Non-pigmented ciliary epithelial cell (primary cell): ENCODE measurements around the gene RUNDC1.
A peak's percentile ranks its signal among the peaks of the same experiment; 100 is the strongest.

ENCODE experiments used
- DNase-seq: peaks from one replicate; pipeline ENCODE4 v3.0.0-alpha.2; 2010; ENCODE audit warnings: low read depth

RUNDC1 gene

GRCh38 chr17:43019418-43019817 lies 39.1 kb downstream of the RUNDC1 start:
- DNase-seq = no peak

GRCh38 chr17:43020030-43020621 lies 39.8 kb downstream of the RUNDC1 start:
- no peak for DNase-seq

- DNase-seq = no peak
Measured at GRCh38 chr17:43020789-43021740, 40.7 kb downstream of the RUNDC1 start.

- no peak for DNase-seq
Measured at GRCh38 chr17:43021741-43022512, 41.6 kb downstream of the RUNDC1 start, which contains the start of gene VAT1. VAT1 (minus strand) TSS chr17:43022385; CDS start chr17:43022322, 63 bp downstream.

- DNase-seq = peak; percentile 88
Measured at GRCh38 chr17:43024407-43025289, 44.3 kb downstream of the RUNDC1 start, which contains the start of gene RND2. RND2 (plus strand) TSS chr17:43025231; CDS start chr17:43025348, 117 bp downstream.

GRCh38 chr17:43025290-43025657 lies 44.9 kb downstream of the RUNDC1 start:
- no peak for DNase-seq

- no peak for DNase-seq
Measured at GRCh38 chr17:43025766-43026537, 45.6 kb downstream of the RUNDC1 start.

GRCh38 chr17:43026595-43026994 lies 46.2 kb downstream of the RUNDC1 start:
- no peak for DNase-seq

- DNase-seq = no peak
Measured at GRCh38 chr17:43027091-43028032, 47.0 kb downstream of the RUNDC1 start.

GRCh38 chr17:43028221-43028861 lies 48.0 kb downstream of the RUNDC1 start:
- DNase-seq = no peak

- DNase-seq = no peak
Measured at GRCh38 chr17:43030137-43030767, 49.9 kb downstream of the RUNDC1 start.

- no peak for DNase-seq
Measured at GRCh38 chr17:43031666-43032065, 51.3 kb downstream of the RUNDC1 start.

- DNase-seq = no peak
Measured at GRCh38 chr17:43033948-43034881, 53.9 kb downstream of the RUNDC1 start.

GRCh38 chr17:43034894-43035293 lies 54.5 kb downstream of the RUNDC1 start:
- no peak for DNase-seq

- no peak for DNase-seq
Measured at GRCh38 chr17:43039646-43040045, 59.3 kb downstream of the RUNDC1 start.

GRCh38 chr17:43040655-43041054 lies 60.3 kb downstream of the RUNDC1 start:
- no peak for DNase-seq

- no peak for DNase-seq
Measured at GRCh38 chr17:43042025-43042628, 61.8 kb downstream of the RUNDC1 start.
